CD4-positive, alpha-beta T cell treated with Interleukin-4 for 4 hours (primary cell): Measurements from ENCODE around the gene C20orf144.

Source experiments
- DNase-seq: peaks from one replicate; pipeline ENCODE4 v3.0.0-alpha.2; 2020

Gene C20orf144

DNA sequence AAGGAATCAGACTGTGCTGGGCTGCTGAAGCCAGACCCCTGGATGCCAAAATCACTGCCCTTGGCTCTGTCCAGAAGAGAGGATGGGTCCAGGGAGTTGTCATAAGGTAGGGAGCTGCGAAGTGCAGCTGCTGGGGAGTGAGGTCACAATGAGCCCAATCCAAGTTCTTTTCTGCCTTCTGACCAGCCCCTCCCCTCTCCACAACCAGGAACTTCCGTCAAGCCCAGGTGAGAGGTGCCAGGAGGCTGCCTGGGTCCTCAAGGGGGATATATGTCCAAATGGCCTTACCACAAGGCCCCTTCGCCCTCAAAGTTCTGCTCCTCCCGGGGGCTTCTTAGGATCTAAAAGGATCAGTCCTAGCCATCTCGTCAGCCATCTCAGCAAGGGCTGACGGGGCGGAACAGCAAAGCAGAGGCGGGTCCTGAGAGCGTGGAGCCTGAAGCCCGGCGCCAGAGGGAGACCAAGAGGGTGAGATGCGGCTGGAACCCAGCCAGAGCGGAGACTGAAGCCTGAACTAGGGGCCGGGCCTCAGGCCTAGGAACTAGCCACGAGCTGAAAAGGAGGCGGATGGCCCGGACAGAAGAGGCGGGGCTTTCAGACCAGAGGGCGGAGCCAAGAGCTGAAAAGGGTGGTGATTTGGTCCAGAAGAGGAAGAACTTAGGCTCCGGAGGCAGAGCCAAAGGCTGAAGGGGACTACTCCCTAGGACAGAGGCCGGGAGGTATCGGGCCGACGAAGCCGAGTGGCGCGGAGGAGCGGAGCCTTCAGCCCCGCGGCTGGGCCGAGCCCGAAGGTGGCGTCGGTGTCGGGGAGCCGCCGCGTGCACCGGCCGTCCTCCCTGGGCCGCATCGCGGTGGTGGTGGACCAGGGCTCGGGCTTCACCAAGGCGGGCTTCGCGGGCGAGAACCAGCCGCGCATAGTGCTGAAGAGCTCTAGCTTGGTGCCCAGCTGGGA, 4.4 kb downstream of the C20orf144 start, which contains the start of gene ACTL10:
Gene ACTL10, plus strand, starts transcription at position 651 of the 952 bp plus-strand sequence. CDS start 555 bp downstream, outside the sequence.
- DNase-seq = peak; percentile 84

GRCh38 chr20:33667245-33667675, 5.1 kb downstream of the C20orf144 start:
- DNase-seq = peak; percentile 23

DNA sequence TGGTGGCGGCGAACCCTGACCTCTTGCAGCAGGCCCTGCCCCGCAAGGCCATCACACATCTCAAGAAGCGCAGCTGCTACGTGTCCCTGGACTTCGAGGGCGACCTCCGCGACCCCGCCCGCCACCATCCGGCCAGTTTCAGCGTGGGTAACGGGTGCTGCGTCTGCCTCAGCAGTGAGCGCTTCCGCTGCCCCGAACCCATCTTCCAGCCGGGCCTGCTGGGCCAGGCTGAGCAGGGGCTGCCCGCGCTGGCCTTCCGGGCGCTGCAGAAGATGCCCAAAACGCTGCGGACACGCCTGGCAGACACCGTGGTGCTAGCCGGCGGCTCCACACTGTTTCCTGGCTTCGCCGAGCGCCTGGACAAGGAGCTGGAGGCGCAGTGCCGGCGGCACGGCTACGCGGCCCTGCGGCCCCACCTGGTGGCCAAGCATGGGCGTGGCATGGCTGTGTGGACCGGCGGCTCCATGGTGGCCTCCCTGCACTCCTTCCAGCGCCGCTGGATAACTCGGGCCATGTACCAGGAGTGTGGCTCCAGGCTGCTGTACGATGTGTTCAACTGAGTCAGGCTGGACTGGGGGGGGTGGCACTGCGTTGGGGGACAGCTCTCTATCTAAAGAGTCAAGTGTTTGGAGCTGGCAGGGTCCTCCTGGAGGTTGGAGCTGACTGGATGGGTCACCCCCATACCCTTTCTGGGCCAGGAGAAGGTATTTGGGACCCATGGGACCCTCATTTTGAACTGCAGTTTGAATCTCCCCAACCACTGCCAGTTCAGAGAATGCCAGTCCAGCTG, 5.7 kb downstream of the C20orf144 start:
- DNase-seq = peak; percentile 72

- no peak for DNase-seq
Observed at GRCh38 chr20:33668466-33669155, 6.5 kb downstream of the C20orf144 start.

- no peak for DNase-seq
Observed at GRCh38 chr20:33669224-33669623, 7.1 kb downstream of the C20orf144 start.

GRCh38 chr20:33669873-33670640, 7.9 kb downstream of the C20orf144 start:
- no peak for DNase-seq

GRCh38 chr20:33670715-33671499, 8.8 kb downstream of the C20orf144 start:
- no peak for DNase-seq

- no peak for DNase-seq
Observed at GRCh38 chr20:33671573-33672288, 9.6 kb downstream of the C20orf144 start.

GRCh38 chr20:33672426-33673113, 10.4 kb downstream of the C20orf144 start:
- DNase-seq = no peak

GRCh38 chr20:33673114-33673409, 10.9 kb downstream of the C20orf144 start:
- no peak for DNase-seq

GRCh38 chr20:33673410-33674293, 11.5 kb downstream of the C20orf144 start:
- no peak for DNase-seq

DNA sequence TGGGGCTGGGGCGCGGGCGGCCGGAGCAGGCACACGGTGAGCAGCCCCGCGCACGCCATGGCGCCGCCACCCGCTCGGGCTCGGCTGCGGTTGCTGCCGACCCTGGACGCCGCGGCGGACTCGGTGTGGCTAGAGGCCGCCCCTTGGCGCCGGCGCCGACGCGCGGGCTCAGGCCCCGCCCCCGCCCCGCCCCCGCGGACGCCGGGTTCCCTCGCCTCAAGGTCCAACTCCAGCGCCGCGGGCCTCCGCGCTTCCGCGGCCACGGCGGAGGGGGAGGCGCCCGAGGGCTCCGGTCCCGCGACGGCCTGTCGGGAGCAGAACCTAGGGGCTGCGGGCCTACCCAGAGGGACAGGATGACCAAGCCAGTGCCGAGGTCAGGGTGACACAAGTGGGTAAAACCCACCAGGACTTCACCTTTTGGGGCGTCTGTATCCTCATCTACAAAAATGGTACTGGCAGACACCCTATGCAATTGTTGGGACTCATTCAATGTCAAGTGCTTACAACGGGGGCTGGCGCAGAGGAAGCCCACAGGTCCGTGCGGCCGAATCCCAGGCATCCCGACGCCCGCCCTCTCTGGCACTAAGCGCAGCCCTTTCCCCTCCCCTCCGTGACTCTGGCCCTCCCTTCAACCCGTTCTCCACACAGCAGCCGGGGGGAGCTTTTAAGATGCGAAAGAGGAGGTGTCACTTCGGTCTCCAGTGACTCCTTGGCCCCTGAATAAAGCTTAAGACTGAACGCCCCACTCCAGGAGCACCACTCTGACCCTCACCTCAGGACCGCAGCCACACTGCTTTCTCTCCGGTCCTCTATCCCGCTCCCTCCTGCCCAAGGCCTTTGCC, 12.4 kb downstream of the C20orf144 start, which contains the start of gene NECAB3:
Gene NECAB3, minus strand, starts transcription at position 135 of the 842 bp plus-strand sequence. Its CDS starts 76 bp downstream, at position 59.
- DNase-seq = peak; percentile 42

DNA sequence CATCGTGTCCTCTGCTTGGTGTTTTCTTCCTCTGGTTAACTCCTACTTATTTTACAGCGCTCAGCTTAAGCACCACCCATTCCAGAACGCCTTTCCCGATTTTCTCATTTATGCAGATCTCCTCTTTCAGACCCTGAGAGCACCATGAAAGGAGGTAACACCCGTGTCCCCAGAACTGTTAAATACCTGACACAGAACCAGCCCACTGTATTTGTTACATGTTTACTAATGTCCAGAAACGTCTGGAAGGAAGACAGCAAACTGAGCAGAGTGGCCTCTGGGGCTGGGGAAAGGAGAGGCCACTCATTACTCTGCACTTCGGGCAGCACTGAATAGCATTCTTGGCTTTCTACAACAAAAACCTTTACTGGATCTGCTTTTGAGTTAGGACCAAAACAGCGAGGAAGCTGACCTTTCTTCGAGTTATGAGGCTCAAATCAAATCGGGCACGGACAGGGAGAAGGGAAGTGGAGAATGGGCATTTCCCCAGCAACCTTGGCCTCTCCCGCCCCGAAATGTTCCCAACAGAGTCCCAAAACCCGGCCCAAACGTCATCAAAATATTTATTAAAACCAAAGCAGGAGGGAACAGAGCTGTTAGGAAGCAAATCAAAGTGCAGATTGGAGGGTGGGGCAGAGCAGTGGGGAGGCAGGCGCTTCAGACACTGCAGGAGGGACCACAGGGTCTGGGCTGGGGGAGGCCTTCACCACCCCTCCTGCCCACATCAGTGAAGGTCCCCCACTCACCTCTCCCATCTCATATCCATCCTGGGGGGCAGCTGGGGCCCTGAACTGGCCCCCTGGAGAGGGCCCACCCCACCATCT, 13.2 kb downstream of the C20orf144 start:
- DNase-seq = no peak

GRCh38 chr20:33676121-33676520, 14.0 kb downstream of the C20orf144 start:
- no peak for DNase-seq

DNA sequence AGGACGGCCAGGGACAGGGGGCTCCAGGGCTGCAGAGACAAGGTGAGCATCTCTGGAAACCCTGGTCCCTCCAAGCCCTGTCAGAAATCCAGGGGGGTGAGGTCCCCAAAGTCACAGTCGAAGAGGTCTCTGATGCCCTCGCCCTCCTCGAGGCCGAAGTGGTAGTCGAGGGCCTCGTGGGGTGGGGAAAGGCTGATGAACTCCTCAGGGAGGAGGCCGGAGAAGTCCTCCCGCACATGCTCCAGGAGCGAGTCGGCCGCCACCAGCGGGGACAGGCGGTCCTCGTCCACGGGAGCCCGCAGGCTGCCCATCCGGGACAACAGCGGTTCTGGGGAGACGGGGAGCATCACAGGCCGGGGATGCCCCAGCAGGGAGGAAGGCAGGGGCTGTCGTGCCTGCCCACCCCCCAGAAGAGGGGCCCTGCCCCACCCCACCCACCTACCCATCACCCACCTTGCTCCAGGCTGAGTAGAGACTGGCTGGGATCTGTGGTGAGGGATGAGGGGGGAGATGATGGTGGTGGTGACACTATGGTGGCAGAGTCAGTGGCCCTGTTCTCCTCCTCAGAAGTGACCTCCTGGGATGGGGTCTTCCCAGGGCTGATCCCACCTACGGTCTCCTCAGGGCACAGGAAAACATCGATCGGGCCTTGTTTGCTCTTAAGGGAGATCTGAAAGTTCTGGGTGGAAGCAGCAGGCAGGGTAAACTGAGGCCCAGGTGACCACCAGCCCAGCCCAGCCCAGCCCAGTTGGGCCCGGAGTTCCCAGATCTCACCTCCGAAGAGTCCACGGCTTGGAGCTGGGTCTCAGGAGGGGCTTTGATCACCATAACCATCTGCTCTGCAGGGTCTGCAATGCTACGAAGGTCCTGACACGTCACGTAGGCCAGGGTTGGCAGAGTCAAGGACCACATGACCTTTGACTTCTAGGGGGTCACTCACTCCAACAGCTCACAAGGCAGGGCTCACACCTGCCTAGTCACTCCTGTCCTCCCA, 14.8 kb downstream of the C20orf144 start:
- DNase-seq = no peak
